Measurements from ENCODE around the gene EBF4.
A peak's percentile ranks its signal among the peaks of the same experiment; 100 is the strongest.

The EBF4 gene

GRCh38 chr20:2700913-2701620, 8.5 kb downstream of the EBF4 start:
- DNase-seq (ENCODE audit: low spot score), result no peak

GRCh38 chr20:2701671-2702081, 9.1 kb downstream of the EBF4 start:
- DNase-seq (ENCODE audit: low spot score), result no peak

- DNase-seq (ENCODE audit: low spot score), result no peak
Observed at GRCh38 chr20:2703716-2704475, 11.3 kb downstream of the EBF4 start.

DNA sequence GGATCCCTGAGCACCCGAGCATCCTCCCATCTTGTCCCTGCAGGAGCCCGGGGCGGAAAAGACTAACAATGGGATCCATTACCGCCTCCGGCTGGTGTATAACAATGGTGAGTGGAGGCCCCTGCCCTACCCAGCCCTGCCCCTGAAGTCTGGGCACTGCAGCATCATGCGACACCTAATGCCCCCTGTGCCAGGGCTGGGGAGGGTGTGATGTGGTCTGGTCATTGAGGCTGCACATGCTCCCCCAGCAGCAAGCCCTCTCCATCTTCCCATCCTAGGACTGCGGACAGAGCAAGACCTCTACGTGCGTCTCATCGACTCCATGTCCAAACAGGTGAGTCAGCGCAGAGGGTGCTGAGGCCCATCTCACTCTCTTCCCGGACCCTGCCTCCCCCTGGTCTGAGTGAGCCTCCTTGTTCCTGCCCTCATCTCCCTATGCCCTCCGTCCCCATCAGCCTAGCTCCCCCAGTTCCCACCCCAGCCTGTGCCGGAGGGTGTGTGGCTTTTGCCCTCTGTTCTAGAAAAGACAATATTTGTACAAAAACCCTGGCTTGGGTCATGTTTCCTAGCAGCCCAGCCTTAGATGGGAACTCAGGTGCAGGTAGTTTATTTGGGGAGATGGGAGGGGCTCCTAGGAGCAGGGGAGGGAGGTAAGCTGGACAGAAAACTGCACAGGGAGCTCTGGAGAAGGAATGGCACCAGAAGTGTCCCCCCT, 13.5 kb downstream of the EBF4 start:
- DNase-seq (ENCODE audit: low spot score), result no peak

DNA sequence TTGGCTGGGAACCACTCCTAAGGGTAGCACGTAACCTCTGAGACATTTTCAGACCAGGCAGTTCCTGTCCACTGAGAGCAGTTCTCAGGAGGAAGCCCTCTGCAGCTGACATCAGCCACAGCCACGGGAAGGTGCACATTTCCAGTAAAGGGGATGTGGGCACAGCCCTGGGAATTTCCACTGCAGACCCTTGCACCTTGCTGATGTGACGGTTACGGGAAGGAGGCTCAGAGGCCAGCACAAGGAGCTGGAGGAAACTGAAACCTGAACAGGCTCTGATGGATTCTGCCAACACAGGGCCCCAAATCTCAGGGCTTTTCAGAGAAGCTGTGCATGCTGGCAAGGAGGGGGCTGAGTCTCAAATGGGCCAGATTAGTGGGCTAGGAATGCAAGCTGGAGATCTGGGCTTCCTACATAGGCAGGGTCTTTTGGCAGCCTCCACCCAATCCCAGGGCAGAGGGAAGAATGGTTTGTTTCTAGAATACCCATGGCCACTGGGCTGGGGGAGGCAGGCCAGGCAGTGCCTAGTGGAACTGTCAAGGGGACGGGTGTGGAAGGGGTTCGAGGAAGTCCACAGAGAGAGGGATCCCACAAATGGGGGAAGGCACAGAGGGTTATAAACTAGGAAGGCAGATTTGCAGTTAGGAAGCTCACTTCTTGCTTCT, 14.2 kb downstream of the EBF4 start:
- no peak for DNase-seq (ENCODE audit: low spot score)

DNA sequence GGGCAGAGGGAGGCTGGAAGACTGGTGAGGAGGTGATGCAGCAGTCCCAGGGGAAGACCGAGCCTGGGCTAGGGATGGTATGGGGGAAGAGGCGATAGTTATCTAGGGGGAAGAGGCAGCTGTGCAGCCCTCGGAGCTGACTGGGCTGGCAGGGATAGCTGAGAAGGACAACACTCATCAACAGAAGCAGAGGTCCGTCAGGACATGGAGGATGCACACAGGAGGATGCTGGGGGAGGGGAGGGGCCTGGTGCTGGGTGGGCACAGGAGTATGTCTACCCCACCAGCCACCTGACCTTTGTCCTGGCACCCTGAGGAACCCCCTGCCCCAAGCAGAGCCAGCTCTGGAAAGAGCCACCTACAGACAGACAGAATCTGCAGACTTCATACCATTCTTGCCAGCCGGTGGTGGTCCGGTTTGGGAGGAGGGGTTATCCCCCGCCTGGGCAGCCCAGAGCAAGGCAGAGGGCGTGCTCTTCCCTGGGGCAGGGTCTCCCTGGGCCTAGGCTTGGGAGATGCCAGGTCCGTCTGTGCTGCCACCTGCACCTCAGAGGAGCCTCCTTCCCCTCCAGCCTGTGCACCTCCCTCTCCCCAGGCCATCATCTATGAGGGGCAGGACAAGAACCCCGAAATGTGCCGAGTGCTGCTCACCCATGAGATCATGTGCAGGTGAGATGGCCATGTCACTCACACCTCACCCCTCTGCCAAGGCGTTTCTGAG, 14.9 kb downstream of the EBF4 start:
- no peak for DNase-seq (ENCODE audit: low spot score)

DNA sequence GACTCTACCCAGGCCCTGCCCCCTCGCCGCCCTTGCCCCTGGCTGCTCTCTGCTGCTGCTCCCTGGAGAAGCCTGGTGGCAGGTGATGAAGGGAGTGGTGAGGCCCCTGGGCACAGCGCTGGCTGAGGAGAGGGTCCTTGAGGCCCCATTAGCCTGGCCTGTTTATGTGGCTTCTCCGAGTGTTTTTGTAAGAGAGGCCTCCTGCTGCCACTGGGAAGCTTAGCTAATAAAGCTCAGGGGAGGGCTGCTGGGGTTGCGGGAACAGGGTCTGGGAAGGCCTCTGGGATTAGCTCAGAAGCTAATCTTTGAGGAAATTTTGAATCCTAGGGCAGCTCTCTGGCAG, 15.5 kb downstream of the EBF4 start:
- no peak for DNase-seq (ENCODE audit: low spot score)

DNA sequence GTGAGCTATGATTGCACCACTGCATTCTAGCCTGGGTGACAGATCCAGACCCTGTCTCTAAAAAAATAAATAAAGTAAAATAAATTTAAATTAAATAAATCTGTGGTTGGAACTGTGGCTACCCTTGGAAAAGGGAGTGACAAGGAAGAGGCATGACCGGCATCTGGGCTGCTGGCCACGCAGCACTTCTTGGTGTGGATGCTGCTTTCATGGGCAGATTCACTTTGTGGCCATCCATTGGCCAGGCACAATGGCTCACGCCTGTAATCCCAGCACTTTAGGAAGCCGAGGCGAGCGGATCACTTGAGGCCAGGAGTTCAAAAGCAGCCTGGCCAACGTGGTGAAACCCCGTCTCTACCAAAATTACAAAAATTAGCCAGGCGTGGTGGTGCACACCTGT, 16.1 kb downstream of the EBF4 start:
- no peak for DNase-seq (ENCODE audit: low spot score)

DNA sequence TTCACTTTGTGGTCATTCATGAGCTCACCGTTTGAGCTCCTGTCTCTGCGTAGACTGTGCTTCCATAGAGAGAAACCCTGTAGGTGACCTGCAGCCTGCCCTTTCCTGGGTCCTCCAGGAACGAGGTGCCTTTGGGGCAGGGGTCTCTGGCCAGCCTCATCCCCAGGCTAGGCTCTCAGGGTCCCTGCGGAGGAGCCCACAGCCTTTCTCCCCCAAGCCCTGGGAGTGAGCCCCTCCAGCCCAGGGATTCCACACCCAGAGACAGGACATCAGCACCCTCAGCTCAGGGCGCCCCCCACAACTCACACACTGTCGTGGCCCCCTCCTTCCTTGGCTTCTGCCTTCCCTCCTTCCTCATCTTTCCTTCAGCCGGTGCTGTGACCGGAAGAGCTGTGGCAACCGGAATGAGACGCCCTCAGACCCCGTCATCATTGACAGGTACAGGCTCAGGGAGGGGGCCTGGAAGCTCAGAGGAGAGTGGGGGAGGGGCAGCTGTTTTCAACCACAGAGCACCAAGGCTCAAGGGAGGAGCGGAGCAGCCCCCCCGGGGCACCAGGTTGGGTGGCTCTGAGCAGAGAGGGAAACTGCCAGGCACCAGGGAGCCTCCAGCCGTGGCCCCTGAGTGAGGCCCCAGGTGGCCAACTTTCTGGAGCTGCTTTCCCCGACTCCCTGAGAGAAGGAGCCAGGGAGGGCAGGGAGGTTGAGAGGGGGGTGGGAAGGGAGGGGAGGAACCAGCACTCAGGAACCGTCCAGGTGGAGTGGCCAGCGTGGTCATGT, 16.8 kb downstream of the EBF4 start:
- no peak for DNase-seq (ENCODE audit: low spot score)

DNA sequence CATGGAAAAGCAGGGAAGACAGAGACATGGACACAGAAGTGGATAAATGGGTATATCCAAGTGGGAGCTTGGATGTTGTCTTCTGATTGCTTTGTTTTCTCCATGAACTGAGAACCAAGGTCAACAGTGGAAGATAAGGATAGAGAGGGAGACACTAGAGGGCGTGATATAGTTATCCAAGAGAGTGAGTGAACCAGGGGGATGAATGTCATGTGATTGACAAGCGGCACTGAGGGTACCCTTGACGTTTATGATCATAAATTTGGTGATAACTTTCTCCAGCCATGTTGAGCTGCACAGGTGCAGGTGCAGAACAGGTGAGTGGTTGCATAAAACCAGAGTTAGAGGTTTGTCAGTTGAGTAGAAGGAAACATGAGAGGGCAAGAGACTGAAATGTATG, 20.7 kb downstream of the EBF4 start:
- DNase-seq (ENCODE audit: low spot score), result peak; percentile 50

DNA sequence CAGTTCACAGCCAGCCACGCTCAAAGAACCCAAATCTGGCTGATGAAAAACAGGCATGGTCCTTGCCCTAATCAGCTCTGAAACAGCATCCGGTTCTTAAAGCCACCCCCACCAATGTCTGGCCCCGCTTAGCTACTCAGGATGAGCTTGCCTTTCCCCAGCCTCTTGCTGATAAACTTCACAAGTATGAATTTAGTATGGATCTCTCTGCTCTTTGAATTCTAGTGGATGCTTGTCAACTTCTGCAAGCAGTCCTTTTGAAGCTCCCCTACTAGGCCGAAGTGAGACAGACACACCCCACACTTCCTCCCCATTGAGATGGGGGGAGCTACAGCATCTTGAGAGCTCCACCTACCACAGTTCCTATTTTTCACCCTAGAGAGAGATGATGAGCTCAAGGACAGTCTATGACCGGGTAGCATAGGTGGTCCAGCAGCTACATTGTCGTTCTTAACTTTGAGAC, 36.7 kb downstream of the EBF4 start:
- DNase-seq (ENCODE audit: low spot score), result no peak

DNA sequence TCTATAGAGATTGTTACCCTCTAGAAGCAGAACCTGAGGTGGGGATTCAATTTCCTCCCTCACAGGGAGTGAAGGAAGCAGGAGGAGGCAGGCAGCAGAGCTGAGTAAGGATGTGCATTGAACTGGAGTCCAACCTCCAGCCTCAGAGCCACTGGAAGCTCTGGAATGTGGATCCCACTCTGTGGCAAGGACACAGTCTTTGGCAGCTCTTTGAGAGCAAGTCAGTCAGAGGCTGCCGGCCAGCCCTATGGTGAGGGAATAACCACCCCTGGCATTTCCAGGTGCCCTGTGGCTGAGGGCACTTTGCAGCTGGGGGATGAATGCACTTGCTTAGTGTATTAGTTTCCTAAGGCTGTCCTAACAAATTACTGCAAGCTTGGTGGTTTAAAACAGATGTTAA, 37.2 kb downstream of the EBF4 start:
- no peak for DNase-seq (ENCODE audit: low spot score)

GRCh38 chr20:2734899-2735298, 42.3 kb downstream of the EBF4 start:
- no peak for DNase-seq (ENCODE audit: low spot score)

DNA sequence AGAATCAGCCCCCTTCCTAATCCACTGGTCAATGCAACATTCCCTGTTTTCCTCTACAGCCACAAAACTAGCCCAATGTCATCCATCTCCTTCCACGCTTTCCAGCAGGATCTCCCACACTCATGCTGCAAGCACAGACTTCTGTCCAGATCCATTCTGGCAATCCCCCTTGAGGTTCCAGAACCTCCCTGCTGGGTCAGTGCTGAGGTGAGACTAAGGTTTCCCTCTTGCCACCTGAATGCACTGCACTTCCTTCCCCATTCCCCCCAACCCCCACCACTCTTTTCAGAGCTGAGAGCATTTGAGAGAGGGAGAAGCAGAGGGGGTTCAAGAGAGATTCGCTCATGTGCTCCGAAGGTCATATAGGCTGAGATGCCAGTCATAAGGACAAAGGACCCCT, 43.9 kb downstream of the EBF4 start:
- no peak for DNase-seq (ENCODE audit: low spot score)

DNA sequence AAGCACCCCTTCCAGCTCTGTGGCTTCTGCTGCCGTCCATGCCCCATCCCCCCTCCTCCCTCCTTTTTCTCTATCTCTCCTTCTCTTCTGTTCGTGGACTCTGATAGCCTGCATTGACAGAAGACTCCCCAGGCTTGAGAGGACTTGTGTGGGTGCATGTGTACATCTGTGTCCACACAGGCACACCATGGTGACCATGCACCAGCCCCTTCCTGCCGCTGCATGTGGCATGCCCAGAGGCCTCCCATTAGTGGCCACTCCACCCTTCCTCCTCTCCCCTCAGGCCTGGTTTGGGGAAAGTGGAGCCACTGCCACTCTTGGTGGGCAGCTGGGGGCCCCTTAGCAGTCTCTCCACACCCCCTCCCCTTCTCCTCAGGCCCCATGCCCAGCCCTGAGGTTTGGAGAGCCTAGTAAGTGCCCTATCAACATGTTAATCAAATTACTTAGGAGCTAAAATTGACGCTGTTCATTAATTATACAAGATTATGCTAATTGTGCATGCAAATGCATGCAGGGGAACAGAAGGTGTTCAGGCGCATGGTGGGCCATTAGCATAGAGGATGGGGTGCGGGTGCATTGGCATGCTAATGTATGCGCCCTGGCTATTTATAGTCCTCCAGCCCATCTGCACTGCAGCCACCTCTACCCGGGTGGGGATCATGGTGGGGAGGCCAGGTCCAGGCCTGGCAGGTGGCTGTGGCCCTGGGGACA, 45.9 kb downstream of the EBF4 start:
- DNase-seq (ENCODE audit: low spot score), result no peak

DNA sequence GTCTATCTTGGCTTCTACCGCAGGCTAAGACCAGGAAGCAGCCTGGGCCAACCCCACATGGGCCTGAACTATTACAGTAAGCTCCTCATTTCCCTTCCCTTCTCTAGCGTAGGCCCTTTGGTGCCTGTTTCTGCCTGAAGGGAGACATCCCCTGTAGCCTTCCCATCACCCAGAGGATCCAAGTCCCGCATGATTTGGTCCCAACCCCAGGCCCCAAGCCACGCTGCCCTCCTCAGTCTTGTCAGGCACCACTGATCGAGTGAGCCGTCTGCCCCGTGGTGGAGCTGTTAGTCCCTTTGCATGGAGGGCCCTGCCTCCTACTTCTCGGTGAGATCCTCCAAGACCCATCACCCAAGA, 46.4 kb downstream of the EBF4 start:
- no peak for DNase-seq (ENCODE audit: low spot score)

GRCh38 chr20:2740702-2741101, 48.1 kb downstream of the EBF4 start:
- DNase-seq (ENCODE audit: low spot score), result no peak

- no peak for DNase-seq (ENCODE audit: low spot score)
Observed at GRCh38 chr20:2741463-2741862, 48.9 kb downstream of the EBF4 start.

- DNase-seq (ENCODE audit: low spot score), result no peak
Observed at GRCh38 chr20:2741881-2742280, 49.3 kb downstream of the EBF4 start.

GRCh38 chr20:2742431-2742830, 49.9 kb downstream of the EBF4 start:
- DNase-seq (ENCODE audit: low spot score), result no peak
